Liver (tissue), 9 donors: ENCODE measurements around the gene HIPK3. TPM values are rescaled to one million over a fixed set of nuclear protein-coding genes. Genes with fewer than 3 reads are reported as not detected.

Experiments used
- DNase-seq: peaks from one replicate; pipeline ENCODE4 v3.0.0-alpha.2; 2017; ENCODE audit warnings: low spot score
- H3K27ac ChIP-seq, 2 donors: one replicate each; pipeline ENCODE4 v1.7.0; 2013; ENCODE audit warnings: inconsistent platforms in 2 of 2, low read length in 2 of 2, control low read depth in 1 of 2, low read depth in 1 of 2, mild to moderate bottlenecking in 1 of 2
- H3K27me3 ChIP-seq, 4 donors: one replicate each; pipeline versions ENCODE4 v1.6.1 to v1.7.0; 2013; ENCODE audit warnings: low read length in 3 of 4, inconsistent platforms in 1 of 4, mild to moderate bottlenecking in 1 of 4, moderate library complexity in 1 of 4; ENCODE audit not compliant: control insufficient read depth in 4 of 4, insufficient read depth in 4 of 4
- H3K36me3 ChIP-seq, 4 donors: one replicate each; pipeline versions ENCODE4 v1.6.1 to v1.7.0; 2013; ENCODE audit warnings: low read length in 3 of 4, mild to moderate bottlenecking in 3 of 4, low read depth in 1 of 4, moderate library complexity in 1 of 4; ENCODE audit not compliant: control insufficient read depth in 4 of 4, insufficient read depth in 3 of 4
- H3K4me1 ChIP-seq, 4 donors: one replicate each; pipeline versions ENCODE4 v1.6.1 to v1.7.0; 2013; ENCODE audit warnings: low read length in 3 of 4, mild to moderate bottlenecking in 3 of 4, moderate library complexity in 1 of 4; ENCODE audit not compliant: control insufficient read depth in 4 of 4, insufficient read depth in 4 of 4
- H3K4me3 ChIP-seq, 3 donors: one replicate each; pipeline versions ENCODE4 v1.6.1 to v1.7.0; 2013; ENCODE audit warnings: low read length in 3 of 3, control low read depth in 1 of 3, low read depth in 1 of 3, mild to moderate bottlenecking in 1 of 3
- H3K9ac ChIP-seq, 2 donors: one replicate each; pipeline ENCODE4 v1.7.0; 2013; ENCODE audit warnings: low read length in 2 of 2, mild to moderate bottlenecking in 2 of 2, moderate library complexity in 2 of 2, control low read depth in 1 of 2, low read depth in 1 of 2
- H3K9me3 ChIP-seq, 4 donors: one replicate each; pipeline versions ENCODE4 v1.6.1 to v1.7.0; 2013; ENCODE audit warnings: low read length in 3 of 4; ENCODE audit not compliant: control insufficient read depth in 4 of 4
- ATF3 ChIP-seq: IDR thresholded peaks from 2 replicates; pipeline ENCODE4 v1.6.1; 2016; ENCODE audit warnings: antibody characterized with exemption
- CTCF ChIP-seq: fragments of 150-350 bp; IDR thresholded peaks from 2 replicates; pipeline ENCODE4 v1.5.1; 2017; ENCODE audit warnings: improper control_type of control experiment, low read depth, low read length; ENCODE audit not compliant: missing input control
- EGR1 ChIP-seq, 2 donors: IDR thresholded peaks; 2 replicates each; pipeline ENCODE4 v1.6.1; 2016 to 2018; ENCODE audit warnings: antibody characterized with exemption in 2 of 2, low read depth in 2 of 2
- FOXA1 ChIP-seq: IDR thresholded peaks from 2 replicates; pipeline ENCODE4 v1.6.1; 2016; ENCODE audit warnings: antibody characterized with exemption
- GABPA ChIP-seq, 2 donors: IDR thresholded peaks in 1 of 2; conservative IDR thresholded peaks in 1 of 2; 2 replicates each; pipeline ENCODE4 v1.6.1; 2016; ENCODE audit warnings: antibody characterized with exemption in 2 of 2, mild to moderate bottlenecking in 1 of 2, moderate library complexity in 1 of 2
- HNF4A ChIP-seq, 2 donors: conservative IDR thresholded peaks; 2 replicates each; pipeline ENCODE4 v1.6.1; 2016; ENCODE audit warnings: antibody characterized with exemption in 2 of 2, mild to moderate bottlenecking in 2 of 2
- HNF4G ChIP-seq: IDR thresholded peaks from 2 replicates; pipeline ENCODE4 v1.6.1; 2016; ENCODE audit warnings: antibody characterized with exemption
- JUND ChIP-seq, 2 donors: IDR thresholded peaks; 2 replicates each; pipeline ENCODE4 v1.6.1; 2016; ENCODE audit warnings: antibody characterized with exemption in 2 of 2
- MAX ChIP-seq: IDR thresholded peaks from 2 replicates; pipeline ENCODE4 v1.6.1; 2016; ENCODE audit warnings: antibody characterized with exemption
- NR2F2 ChIP-seq: IDR thresholded peaks from 2 replicates; pipeline ENCODE4 v1.6.1; 2016; ENCODE audit warnings: antibody characterized with exemption
- RAD21 ChIP-seq, 2 donors: IDR thresholded peaks; 2 replicates each; pipeline ENCODE4 v1.6.1; 2016; ENCODE audit warnings: antibody characterized with exemption in 2 of 2, mild to moderate bottlenecking in 2 of 2
- REST ChIP-seq: IDR thresholded peaks from 2 replicates; pipeline ENCODE4 v1.6.1; 2016; ENCODE audit warnings: antibody characterized with exemption, mild to moderate bottlenecking
- RXRA ChIP-seq, 2 donors: IDR thresholded peaks; 2 replicates each; pipeline ENCODE4 v1.6.1; 2017 to 2018; ENCODE audit warnings: antibody characterized with exemption in 2 of 2, mild to moderate bottlenecking in 1 of 2
- SP1 ChIP-seq: IDR thresholded peaks from 2 replicates; pipeline ENCODE4 v1.6.1; 2018; ENCODE audit warnings: antibody characterized with exemption, mild to moderate bottlenecking
- TAF1 ChIP-seq: conservative IDR thresholded peaks from 2 replicates; pipeline ENCODE4 v1.6.1; 2016; ENCODE audit warnings: antibody characterized with exemption, mild to moderate bottlenecking
- ZBTB33 ChIP-seq: IDR thresholded peaks from 2 replicates; pipeline ENCODE4 v1.6.1; 2016; ENCODE audit warnings: antibody characterized with exemption
- WGBS: extraction: QIAGEN DNeasy Blood & Tissue Kit; methylation state at CpG from one replicate; pipeline ENCODE4 v1.1.7; 2013; 5-methylcytosine and 5-hydroxymethylcytosine counted together
- polyA plus RNA-seq, 2 donors: library from polyadenylated mRNA; stranded (reverse) in 1 of 2; unstranded in 1 of 2; fragments of 200-250 nt in 1 of 2; fragments of >200 nt in 1 of 2; fragmentation: Nextera tagmentation in 1 of 2; extraction: Ambion mirVana in 1 of 2; gene quantifications; one replicate each; pipeline versions ENCODE4 v1.2.1 to v1.2.3, GENCODE V29; 2013 to 2015
- total RNA-seq, 2 donors: library from RNA; depleted of rRNA; stranded (reverse); fragments of >200 nt; gene quantifications; one replicate each; pipeline ENCODE4 v1.2.3, GENCODE V29; 2014
- donor health status: healthy.
- donor health status: healthy.
- donor health status: healthy.
- donor health status: healthy.
- donor health status: healthy.

HIPK3 gene
- total and polyA plus RNA-seq, 4 donors, result 12.0 to 67.5 (median 27.6) TPM

GRCh38 chr11:33294224-33294623 lies 37.0 kb downstream of the HIPK3 start:
- no peaks in the 10 kb centered on the region for H3K9me3 ChIP-seq
- no peak for TF ChIP-seq TAF1
- no peak for TF ChIP-seq EGR1 (IDR thresholded peaks at IDR 0.05; ENCODE audit: low read depth in 2 of 2)
- TF ChIP-seq RAD21 (IDR thresholded peaks at IDR 0.05), result no peak
- TF ChIP-seq MAX, result no peak
- TF ChIP-seq HNF4A (conservative IDR thresholded peaks at IDR 0.05), result no peak
- TF ChIP-seq FOXA1, result no peak
- TF ChIP-seq SP1, result no peak
- TF ChIP-seq CTCF, result no peak
- no peak for TF ChIP-seq ZBTB33
- TF ChIP-seq RXRA (IDR thresholded peaks at IDR 0.05), result no peak
- TF ChIP-seq GABPA (IDR thresholded peaks at IDR 0.05 in 1 of 2, conservative IDR thresholded peaks at IDR 0.05 in 1 of 2), result no peak
- no peak overlapping the region for H3K4me3 ChIP-seq
- DNase-seq, result no peak
- H3K4me1 ChIP-seq, result peaks cover 7 to 24% (median 14%) of the 10 kb centered on the region in 4 donors
- no peaks in the 10 kb centered on the region for H3K27me3 ChIP-seq
- H3K9ac ChIP-seq, result no peak overlapping the region
- H3K27ac ChIP-seq, result no peak overlapping the region
- H3K36me3 ChIP-seq, result peaks cover 0 to 4% (median 1%) of the 10 kb centered on the region in 4 donors
- 77% methylated on average over 4 of the region's 4 CpGs for WGBS

- H3K27me3 ChIP-seq, result no peaks in the 10 kb centered on the region
- H3K4me1 ChIP-seq, result peaks cover 7 to 24% (median 14%) of the 10 kb centered on the region in 4 donors
- WGBS, result 91% methylated on average over 8 of the region's 8 CpGs
- H3K4me3 ChIP-seq, result no peak overlapping the region
- H3K27ac ChIP-seq, result no peak overlapping the region
- no peak overlapping the region for H3K9ac ChIP-seq
- TF ChIP-seq FOXA1 (no peak), HNF4G (no peak), REST (no peak), ZBTB33 (no peak), RAD21 (IDR thresholded peaks at IDR 0.05) (no peak), EGR1 (IDR thresholded peaks at IDR 0.05; ENCODE audit: low read depth in 2 of 2) (no peak), MAX (no peak), RXRA (IDR thresholded peaks at IDR 0.05) (no peak), ATF3 (no peak), NR2F2 (no peak), JUND (IDR thresholded peaks at IDR 0.05) (no peak), TAF1 (no peak)
- DNase-seq, result no peak
- H3K9me3 ChIP-seq, result no peaks in the 10 kb centered on the region
- peaks cover 0 to 4% (median 1%) of the 10 kb centered on the region in 4 donors for H3K36me3 ChIP-seq
These were observed 37.6 kb downstream of the HIPK3 start for GRCh38 chr11:33294797-33295196.
